Sigmoid colon (tissue), 4 donors: ENCODE measurements around the gene NATD1.

Experiments used
- POLR2AphosphoS5 ChIP-seq, 4 donors: sonication (generic); formaldehyde crosslinking; IDR thresholded peaks; one replicate each; pipeline ENCODE4 v1.6.1; 2017; ENCODE audit warnings: antibody characterized with exemption in 4 of 4
- TF ChIP-seq, protein P1 (sequence below), 4 experiments: fragments of 450-650 bp in 3 of 4; fragments of 200-600 bp in 1 of 4; IDR thresholded peaks; one replicate each; pipeline ENCODE4 v1.5.1; 2016 to 2019; ENCODE audit warnings: antibody characterized with exemption in 4 of 4, mild to moderate bottlenecking in 3 of 4, moderate library complexity in 2 of 4

DNA sequence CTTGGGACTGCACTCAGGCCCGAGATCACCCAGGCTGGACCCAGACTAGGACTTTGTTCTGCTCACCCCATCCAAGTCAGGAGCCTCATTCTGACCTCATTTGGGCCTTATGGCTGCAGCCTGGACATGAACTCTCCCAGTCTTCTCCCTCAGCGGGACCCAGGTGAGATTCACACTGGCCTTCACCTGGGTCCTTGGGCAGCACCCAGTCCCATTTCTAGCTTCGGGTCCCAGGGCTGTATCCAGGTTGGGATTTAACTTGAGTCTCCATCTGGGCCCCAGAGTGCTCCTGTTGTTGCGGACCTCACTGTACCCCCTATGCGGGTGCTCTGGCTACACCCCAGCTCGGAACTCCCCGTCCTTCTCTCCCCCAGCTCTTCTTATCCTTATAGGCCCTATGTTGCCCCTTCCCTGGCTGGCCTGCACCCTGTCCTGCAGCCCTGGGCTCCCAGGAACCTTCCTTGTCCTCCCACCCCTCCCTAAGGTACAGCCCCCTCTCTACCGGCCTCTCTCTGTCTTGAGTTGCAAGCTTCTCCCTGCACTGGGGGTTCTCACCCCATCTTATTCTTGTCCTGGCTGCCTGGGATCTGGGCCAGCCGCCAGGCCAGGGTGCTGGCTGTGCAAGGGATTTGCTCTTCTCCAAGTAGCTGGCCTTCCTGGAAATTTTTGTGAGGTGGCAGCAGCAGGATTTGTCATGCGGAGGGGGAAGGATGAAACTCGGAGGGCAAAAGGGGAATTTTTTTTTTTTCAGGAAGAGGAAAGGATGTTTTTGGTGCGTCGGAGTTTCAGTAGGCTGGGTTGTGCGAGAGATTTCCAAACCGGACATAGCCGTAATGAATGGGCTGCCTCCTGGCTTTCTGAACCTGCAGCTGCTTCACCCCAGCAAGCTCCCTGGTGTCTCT is 32.2 kb upstream of the NATD1 start:
- no peak for TF ChIP-seq POLR2AphosphoS5 (IDR thresholded peaks at IDR 0.05)
- TF ChIP-seq, protein P1, sequence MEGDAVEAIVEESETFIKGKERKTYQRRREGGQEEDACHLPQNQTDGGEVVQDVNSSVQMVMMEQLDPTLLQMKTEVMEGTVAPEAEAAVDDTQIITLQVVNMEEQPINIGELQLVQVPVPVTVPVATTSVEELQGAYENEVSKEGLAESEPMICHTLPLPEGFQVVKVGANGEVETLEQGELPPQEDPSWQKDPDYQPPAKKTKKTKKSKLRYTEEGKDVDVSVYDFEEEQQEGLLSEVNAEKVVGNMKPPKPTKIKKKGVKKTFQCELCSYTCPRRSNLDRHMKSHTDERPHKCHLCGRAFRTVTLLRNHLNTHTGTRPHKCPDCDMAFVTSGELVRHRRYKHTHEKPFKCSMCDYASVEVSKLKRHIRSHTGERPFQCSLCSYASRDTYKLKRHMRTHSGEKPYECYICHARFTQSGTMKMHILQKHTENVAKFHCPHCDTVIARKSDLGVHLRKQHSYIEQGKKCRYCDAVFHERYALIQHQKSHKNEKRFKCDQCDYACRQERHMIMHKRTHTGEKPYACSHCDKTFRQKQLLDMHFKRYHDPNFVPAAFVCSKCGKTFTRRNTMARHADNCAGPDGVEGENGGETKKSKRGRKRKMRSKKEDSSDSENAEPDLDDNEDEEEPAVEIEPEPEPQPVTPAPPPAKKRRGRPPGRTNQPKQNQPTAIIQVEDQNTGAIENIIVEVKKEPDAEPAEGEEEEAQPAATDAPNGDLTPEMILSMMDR (IDR thresholded peaks at IDR 0.05), result no peak
